Fibroblast of mammary gland (primary cell): Measurements from ENCODE around the gene ANO2.

Source experiments
- DNase-seq: peaks from one replicate; pipeline ENCODE4 v3.0.0-alpha.2; 2010; ENCODE audit warnings: low read depth
- H3K4me3 ChIP-seq: 2 replicates; pipeline ENCODE4 v1.5.1; 2011; ENCODE audit warnings: low read depth, mild to moderate bottlenecking, low read length, moderate library complexity; ENCODE audit not compliant: control insufficient read depth
- TF ChIP-seq, protein P1 (sequence below): conservative IDR thresholded peaks from 2 replicates; pipeline ENCODE4 v1.5.1; 2011; ENCODE audit warnings: low read depth, low read length, inconsistent platforms; ENCODE audit not compliant: control insufficient read depth, insufficient read depth

ANO2 gene

DNA sequence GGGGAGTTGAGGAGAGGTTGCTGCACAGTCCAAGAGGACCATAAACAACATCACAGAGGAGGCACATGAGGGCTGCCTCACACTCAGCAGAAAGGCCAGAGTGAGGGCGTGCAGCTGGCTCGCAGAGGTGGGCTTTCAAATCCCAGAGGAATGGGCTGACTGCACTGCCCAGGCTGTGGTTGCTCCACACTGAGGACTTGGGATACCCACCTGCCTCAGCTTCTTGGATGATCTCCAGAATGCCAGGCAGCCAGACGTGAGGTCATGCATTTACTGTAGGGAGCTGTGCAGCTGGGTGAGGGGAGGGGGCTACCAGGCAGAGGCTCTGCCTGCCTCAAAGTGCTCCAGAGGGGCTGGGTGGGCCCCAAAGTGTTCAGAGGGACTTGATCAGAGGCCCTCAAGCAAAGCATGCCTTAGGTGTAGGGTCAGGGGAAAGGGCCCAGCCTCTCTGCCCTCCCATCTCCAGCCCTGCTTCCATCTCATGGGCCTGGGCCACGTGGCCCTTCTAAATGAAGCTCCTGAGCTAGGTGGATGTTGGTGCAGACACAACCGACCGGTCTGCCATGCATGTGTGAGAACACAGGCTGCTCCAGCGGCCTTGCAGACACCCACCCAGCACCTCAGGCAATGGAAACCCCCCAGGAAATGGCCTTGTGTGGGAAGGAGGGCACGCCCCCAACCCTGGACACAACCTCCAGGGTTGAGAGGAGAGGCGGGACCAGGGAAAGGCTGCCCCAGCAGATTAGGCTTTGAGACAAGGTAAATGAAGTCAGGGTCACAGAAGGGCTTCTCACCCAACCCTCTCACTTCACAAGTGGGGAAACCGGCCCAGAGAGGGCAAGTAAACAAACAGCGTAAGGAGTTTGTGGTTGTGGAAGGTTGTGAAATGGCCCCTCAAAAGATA, 422.4 kb downstream of the ANO2 start:
- TF ChIP-seq, protein P1, sequence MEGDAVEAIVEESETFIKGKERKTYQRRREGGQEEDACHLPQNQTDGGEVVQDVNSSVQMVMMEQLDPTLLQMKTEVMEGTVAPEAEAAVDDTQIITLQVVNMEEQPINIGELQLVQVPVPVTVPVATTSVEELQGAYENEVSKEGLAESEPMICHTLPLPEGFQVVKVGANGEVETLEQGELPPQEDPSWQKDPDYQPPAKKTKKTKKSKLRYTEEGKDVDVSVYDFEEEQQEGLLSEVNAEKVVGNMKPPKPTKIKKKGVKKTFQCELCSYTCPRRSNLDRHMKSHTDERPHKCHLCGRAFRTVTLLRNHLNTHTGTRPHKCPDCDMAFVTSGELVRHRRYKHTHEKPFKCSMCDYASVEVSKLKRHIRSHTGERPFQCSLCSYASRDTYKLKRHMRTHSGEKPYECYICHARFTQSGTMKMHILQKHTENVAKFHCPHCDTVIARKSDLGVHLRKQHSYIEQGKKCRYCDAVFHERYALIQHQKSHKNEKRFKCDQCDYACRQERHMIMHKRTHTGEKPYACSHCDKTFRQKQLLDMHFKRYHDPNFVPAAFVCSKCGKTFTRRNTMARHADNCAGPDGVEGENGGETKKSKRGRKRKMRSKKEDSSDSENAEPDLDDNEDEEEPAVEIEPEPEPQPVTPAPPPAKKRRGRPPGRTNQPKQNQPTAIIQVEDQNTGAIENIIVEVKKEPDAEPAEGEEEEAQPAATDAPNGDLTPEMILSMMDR = no peak
- DNase-seq = no peak
- no peak overlapping the region for H3K4me3 ChIP-seq

DNA sequence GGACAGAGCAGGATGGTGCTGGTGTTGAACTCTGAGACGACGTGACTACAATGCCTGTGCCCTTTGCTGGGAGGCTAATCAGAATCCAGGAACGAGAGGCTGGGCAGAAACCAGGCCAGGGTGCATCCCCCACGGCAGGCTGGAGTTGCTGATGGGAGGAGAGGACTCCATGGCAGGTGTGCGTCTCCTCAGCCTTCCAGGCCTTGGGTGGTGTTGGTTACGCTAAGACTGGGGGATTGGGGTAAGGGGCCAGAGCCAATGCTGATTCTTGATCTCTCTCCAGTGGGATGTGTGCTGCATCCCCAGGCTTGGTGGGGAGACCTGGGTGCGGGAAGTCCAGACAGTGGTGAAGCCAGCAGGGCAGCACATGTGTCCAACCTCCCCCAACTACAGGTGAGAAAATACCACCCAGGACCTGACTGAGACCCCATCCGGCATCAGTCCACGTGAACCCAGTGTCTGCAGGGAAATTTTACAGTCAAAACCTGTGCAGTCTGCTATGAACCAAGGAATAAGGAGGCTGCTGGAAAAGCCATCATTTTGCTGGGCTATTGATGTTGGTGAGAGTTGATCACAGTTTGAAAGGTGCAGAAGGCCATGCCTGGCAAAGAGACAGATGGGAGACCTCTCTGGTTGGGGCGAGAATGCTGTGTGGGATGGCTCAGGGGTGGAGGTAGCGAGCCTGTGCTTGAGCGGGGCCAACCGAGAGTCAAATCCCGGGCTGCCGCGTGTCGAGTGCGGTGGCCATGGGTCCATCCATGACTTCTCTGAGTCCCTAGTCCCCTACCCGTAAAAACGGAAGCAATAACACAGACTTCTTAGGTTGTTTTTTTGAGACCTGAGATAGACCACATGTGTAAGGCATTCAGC, 423.4 kb downstream of the ANO2 start:
- TF ChIP-seq, protein P1 = no peak
- DNase-seq = no peak
- no peak overlapping the region for H3K4me3 ChIP-seq

- TF ChIP-seq, protein P1 = no peak
- H3K4me3 ChIP-seq = no peak overlapping the region
- no peak for DNase-seq
Observed at GRCh38 chr12:5520831-5521230, 424.2 kb downstream of the ANO2 start.

GRCh38 chr12:5520037-5520436, 425.0 kb downstream of the ANO2 start:
- H3K4me3 ChIP-seq = no peak overlapping the region
- DNase-seq = no peak
- TF ChIP-seq, protein P1 = no peak

- no peak for DNase-seq
- TF ChIP-seq, protein P1 = no peak
- no peak overlapping the region for H3K4me3 ChIP-seq
Observed at GRCh38 chr12:5518584-5519365, 426.3 kb downstream of the ANO2 start.

- no peak overlapping the region for H3K4me3 ChIP-seq
- DNase-seq = no peak
- TF ChIP-seq, protein P1 = no peak
Observed at GRCh38 chr12:5516371-5517241, 428.5 kb downstream of the ANO2 start.
